Activated CD8-positive, alpha-beta T cell treated with anti-CD3 and anti-CD28 coated beads for 36 hours (primary cell): ENCODE results near the gene DOK4. TPM values are rescaled to one million over a fixed set of nuclear protein-coding genes. Genes with fewer than 3 reads are reported as not detected.

Experiments used
- ATAC-seq: fragments of 200-7000 bp; cut with Tn5 transposase; one replicate; pipeline ENCODE4 v1.10.0; 2021; ENCODE audit warnings: mild to moderate bottlenecking, moderate library complexity
- CTCF ChIA-PET: fragments of 350-600 bp; sonication (Branson Sonifier 250); formaldehyde crosslinking; loops from one replicate; lab custom pipeline; 2021; ENCODE audit warnings: antibody characterized with exemption; lab: Charles Lee
- POLR2A ChIA-PET: fragments of 350-600 bp; sonication (Branson Sonifier 250); formaldehyde crosslinking; loops from one replicate; lab custom pipeline; 2021; ENCODE audit warnings: antibody characterized with exemption; lab: Charles Lee
- DNase-seq: peaks from one replicate; pipeline ENCODE4 v3.0.0-alpha.2; 2020
- H3K27ac Mint-ChIP-seq: one replicate; pipeline ENCODE4 v1.8.0; 2021; ENCODE audit warnings: mild to moderate bottlenecking, mixed read lengths
- H3K27me3 Mint-ChIP-seq: one replicate; pipeline ENCODE4 v1.8.0; 2021; ENCODE audit warnings: mixed read lengths
- H3K36me3 Mint-ChIP-seq: one replicate; pipeline ENCODE4 v1.8.0; 2021; ENCODE audit warnings: low read depth, mixed read lengths
- H3K4me1 Mint-ChIP-seq: one replicate; pipeline ENCODE4 v1.8.0; 2021; ENCODE audit warnings: low read depth, mixed read lengths
- H3K4me3 Mint-ChIP-seq: one replicate; pipeline ENCODE4 v1.8.0; 2021; ENCODE audit warnings: mild to moderate bottlenecking, moderate library complexity, mixed read lengths
- H3K9me3 Mint-ChIP-seq: one replicate; pipeline ENCODE4 v1.8.0; 2021; ENCODE audit warnings: mixed read lengths
- CTCF ChIP-seq: fragments of 200-600 bp; IDR thresholded peaks from one replicate; pipeline ENCODE4 v1.8.0; 2022; ENCODE audit warnings: antibody characterized with exemption, mild to moderate bottlenecking
- intact Hi-C: fragments of 100-400 bp; cut with micrococcal nuclease; formaldehyde crosslinking; loops from one replicate; pipeline ENCODE4 v1.10.0; 2022
- total RNA-seq, 2 experiments: library from RNA; stranded (reverse); gene quantifications; one replicate each; pipeline ENCODE4 v1.2.3, GENCODE V29; 2021

The DOK4 gene
- total RNA-seq, 2 experiments from 2014 or later: 4.6 to 5.1 TPM

- H3K27me3 Mint-ChIP-seq: no peaks in the 10 kb centered on the region
- H3K9me3 Mint-ChIP-seq: no peaks in the 10 kb centered on the region
- no peak overlapping the region for H3K27ac Mint-ChIP-seq
- TF ChIP-seq CTCF: no peak
- no peak overlapping the region for H3K4me3 Mint-ChIP-seq
- H3K4me1 Mint-ChIP-seq: peaks cover 18% of the 10 kb centered on the region
- DNase-seq: no peak
- ATAC-seq: no peak
- POLR2A ChIA-PET: interaction anchor here (0.6 to 1.2 kb wide), 3 partner anchors 11 to 275 kb away, joined by 3 to 4 read pairs (median 3); no protein-coding TSS in a partner anchor
- peaks cover 2% of the 10 kb centered on the region for H3K36me3 Mint-ChIP-seq
- intact Hi-C loops: no loop called here
- CTCF ChIA-PET: interaction anchor here (0.7 to 8.2 kb wide), 6 partner anchors 9 to 604 kb away, joined by 3 to 81 read pairs (median 4); no protein-coding TSS in a partner anchor
Observed at GRCh38 chr16:57422026-57422944, 64.0 kb downstream of the DOK4 start.

Other genes with a start within 250 kb of the DOK4 start
- 10 to 100 TPM in 1 of 2 experiments, 1 to 10 TPM in 1; 9.4 to 11.0 TPM for gene ARL2BP, start 241.2 kb downstream of the DOK4 start, total RNA-seq
- under 1 TPM; 0.51 to 0.65 TPM for gene PLLP, start 201.8 kb downstream of the DOK4 start, total RNA-seq
- gene CCL22, start 127.7 kb downstream of the DOK4 start, total RNA-seq: 1 to 10 TPM; 7.1 to 7.4 TPM
- under 1 TPM in 1 of 2 experiments, not detected in 1; 0.09 TPM for gene CX3CL1, start 114.0 kb downstream of the DOK4 start, total RNA-seq
- 1 to 10 TPM; 2.1 to 2.9 TPM for gene CCL17, start 81.7 kb downstream of the DOK4 start, total RNA-seq
- 10 to 100 TPM; 53.3 to 53.4 TPM for gene CIAPIN1, start 39.1 kb downstream of the DOK4 start, total RNA-seq
- 10 to 100 TPM; 39.3 to 39.6 TPM for gene COQ9, start 39.0 kb downstream of the DOK4 start, total RNA-seq
- gene POLR2C, start 23.8 kb downstream of the DOK4 start, total RNA-seq: 10 to 100 TPM; 62.4 to 63.0 TPM
- 1 to 10 TPM; 7.1 to 7.9 TPM for gene CCDC102A, start 50.1 kb upstream of the DOK4 start, total RNA-seq
- gene ADGRG5, start 56.1 kb upstream of the DOK4 start, total RNA-seq: 1 to 10 TPM; 4.8 to 5.5 TPM
- gene ADGRG1, start 142.1 kb upstream of the DOK4 start, total RNA-seq: 1 to 10 TPM; 4.9 to 8.5 TPM
- not detected for gene ADGRG3, start 181.8 kb upstream of the DOK4 start, total RNA-seq
- under 1 TPM in 1 of 2 experiments, not detected in 1; 0.58 TPM for gene DRC7, start 208.3 kb upstream of the DOK4 start, total RNA-seq
- 10 to 100 TPM; 35.1 to 39.6 TPM for gene KATNB1, start 249.3 kb upstream of the DOK4 start, total RNA-seq